ENCODE measurements around the gene CFAP299.

Gene CFAP299

DNA sequence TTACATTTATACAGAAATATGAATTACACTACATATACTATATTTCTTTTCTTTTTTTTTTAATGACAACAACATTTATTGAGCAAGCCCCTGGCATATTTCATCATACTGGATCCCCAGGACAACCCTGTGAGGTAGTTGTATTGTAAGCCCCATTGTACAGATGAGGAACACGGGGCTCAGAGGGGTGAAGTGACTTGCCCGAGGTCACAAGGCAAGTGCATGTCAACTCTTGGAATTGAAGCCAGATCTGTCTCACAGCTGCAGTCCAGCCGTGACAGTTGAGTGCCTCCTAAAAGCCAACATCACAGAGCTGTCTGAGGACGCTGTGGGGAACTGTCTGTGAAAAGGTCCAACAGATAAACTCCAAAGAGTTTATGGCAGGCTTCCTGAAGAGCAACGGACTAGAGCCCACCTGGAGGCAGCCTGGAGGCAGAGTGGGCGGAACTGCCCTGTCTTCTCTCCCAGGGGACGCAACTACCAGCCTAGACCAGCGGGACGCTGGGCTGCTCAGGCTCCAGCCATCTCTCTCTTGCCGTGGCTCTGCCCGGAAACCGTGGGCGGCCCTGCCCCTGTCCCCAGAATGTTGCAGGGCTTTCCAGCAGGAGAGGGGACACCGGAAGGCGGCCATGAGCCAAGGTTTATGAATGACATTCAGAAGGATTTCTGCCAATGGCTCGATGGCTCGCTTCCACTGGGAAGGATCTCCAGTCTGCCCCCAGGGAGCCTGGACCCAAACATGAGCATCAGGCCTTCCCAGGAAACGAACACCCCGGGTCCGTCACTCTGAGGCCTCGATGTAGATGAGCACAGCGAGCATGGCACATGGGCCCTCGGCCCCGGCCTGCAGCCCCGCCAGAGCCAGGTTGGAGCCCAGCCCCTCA lies 50.1 kb downstream of the CFAP299 start:
- TF ChIP-seq, protein P1, sequence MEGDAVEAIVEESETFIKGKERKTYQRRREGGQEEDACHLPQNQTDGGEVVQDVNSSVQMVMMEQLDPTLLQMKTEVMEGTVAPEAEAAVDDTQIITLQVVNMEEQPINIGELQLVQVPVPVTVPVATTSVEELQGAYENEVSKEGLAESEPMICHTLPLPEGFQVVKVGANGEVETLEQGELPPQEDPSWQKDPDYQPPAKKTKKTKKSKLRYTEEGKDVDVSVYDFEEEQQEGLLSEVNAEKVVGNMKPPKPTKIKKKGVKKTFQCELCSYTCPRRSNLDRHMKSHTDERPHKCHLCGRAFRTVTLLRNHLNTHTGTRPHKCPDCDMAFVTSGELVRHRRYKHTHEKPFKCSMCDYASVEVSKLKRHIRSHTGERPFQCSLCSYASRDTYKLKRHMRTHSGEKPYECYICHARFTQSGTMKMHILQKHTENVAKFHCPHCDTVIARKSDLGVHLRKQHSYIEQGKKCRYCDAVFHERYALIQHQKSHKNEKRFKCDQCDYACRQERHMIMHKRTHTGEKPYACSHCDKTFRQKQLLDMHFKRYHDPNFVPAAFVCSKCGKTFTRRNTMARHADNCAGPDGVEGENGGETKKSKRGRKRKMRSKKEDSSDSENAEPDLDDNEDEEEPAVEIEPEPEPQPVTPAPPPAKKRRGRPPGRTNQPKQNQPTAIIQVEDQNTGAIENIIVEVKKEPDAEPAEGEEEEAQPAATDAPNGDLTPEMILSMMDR (IDR thresholded peaks at IDR 0.05; ENCODE audit: extremely low read depth, insufficient read depth, missing control alignments): no peak
- in situ Hi-C loops (cut with MboI; ENCODE audit: low pct_unique_long_range_greater_than_20kb, low sequenced_read_pairs, unreplicated experiment): no loop called here
- no peak for DNase-seq (ENCODE audit: low spot score)

GRCh38 chr4:80386281-80386886 lies 50.9 kb downstream of the CFAP299 start:
- in situ Hi-C loops (cut with MboI; ENCODE audit: low pct_unique_long_range_greater_than_20kb, low sequenced_read_pairs, unreplicated experiment): no loop called here
- no peak for DNase-seq (ENCODE audit: low spot score)
- TF ChIP-seq, protein P1 (IDR thresholded peaks at IDR 0.05; ENCODE audit: extremely low read depth, insufficient read depth, missing control alignments): no peak

- DNase-seq (ENCODE audit: low spot score): no peak
- TF ChIP-seq, protein P1 (IDR thresholded peaks at IDR 0.05; ENCODE audit: extremely low read depth, insufficient read depth, missing control alignments): no peak
- in situ Hi-C loops (cut with MboI; ENCODE audit: low pct_unique_long_range_greater_than_20kb, low sequenced_read_pairs, unreplicated experiment): no loop called here
Measured at GRCh38 chr4:80387390-80388283, 52.1 kb downstream of the CFAP299 start.

DNA sequence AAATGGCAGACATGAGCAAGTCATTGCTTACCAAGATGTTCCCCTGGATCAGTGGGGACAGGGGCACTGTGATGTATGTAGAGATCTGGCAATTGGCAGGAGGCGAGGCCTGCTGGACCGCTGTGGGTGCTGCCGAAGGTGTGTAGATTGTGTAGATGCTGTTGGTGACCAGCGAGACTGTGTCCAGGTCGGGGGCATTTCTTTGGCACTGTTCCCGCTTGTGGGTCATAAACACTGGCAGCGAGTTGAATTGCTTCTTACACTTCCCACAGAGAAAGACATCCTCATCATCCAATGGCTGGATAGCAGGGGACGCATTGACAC lies 52.7 kb downstream of the CFAP299 start:
- DNase-seq (ENCODE audit: low spot score): no peak
- in situ Hi-C loops (cut with MboI; ENCODE audit: low pct_unique_long_range_greater_than_20kb, low sequenced_read_pairs, unreplicated experiment): no loop called here
- TF ChIP-seq, protein P1 (IDR thresholded peaks at IDR 0.05; ENCODE audit: extremely low read depth, insufficient read depth, missing control alignments): no peak

- in situ Hi-C loops (cut with MboI; ENCODE audit: low pct_unique_long_range_greater_than_20kb, low sequenced_read_pairs, unreplicated experiment): no loop called here
- no peak for DNase-seq (ENCODE audit: low spot score)
- TF ChIP-seq, protein P1 (IDR thresholded peaks at IDR 0.05; ENCODE audit: extremely low read depth, insufficient read depth, missing control alignments): no peak
Measured at GRCh38 chr4:80390178-80390577, 54.6 kb downstream of the CFAP299 start.

DNA sequence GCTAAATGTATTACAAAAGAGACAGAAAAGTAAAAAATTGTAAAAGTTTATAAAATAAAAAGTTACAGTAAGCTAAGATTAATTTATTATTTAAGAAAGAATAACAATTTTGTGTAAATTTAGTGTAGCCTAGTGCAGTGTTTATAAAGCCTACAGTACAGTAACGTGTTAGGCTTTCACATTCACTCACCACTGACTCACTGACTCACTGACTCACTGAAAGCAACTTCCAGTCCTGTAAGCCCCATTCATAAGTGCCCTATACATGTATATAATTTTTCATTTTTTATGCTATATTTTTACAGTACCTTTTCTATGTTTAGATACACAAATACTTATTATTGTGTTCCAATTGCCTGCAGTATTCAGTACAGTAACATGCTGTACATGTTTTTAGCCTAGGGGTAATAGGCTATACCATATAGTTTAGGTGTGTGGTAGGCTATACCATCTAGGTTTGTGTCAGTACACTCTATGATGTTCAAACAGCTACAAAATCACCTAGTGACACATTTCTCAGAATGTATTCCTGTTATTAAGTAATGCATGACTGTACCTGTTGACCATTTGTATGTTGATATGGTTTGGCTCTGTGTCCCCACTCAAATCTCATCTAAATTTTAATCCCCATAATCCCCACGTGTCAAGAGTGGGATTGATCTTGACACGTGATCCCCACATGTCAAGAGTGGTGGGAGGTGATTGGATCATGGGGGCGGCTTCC lies 57.9 kb downstream of the CFAP299 start:
- in situ Hi-C loops (cut with MboI; ENCODE audit: low pct_unique_long_range_greater_than_20kb, low sequenced_read_pairs, unreplicated experiment): no loop called here
- no peak for DNase-seq (ENCODE audit: low spot score)

More for the DNA sequence above, 57.9 kb downstream of the CFAP299 start:
- TF ChIP-seq, protein P1 (IDR thresholded peaks at IDR 0.05; ENCODE audit: extremely low read depth, insufficient read depth, missing control alignments): no peak

Data from GM13977 (cell line).